Liver (tissue), 9 donors: Measurements from ENCODE around the gene UBFD1. TPM values are rescaled to one million over a fixed set of nuclear protein-coding genes. Genes with fewer than 3 reads are reported as not detected.
"Not testable (repeated sequence)": the region's sequence is repeated elsewhere in the genome, so short reads cannot be mapped to it uniquely, and the experiment has no call there.

Experiments used
- DNase-seq: peaks from one replicate; pipeline ENCODE4 v3.0.0-alpha.2; 2017; ENCODE audit warnings: low spot score
- H3K27ac ChIP-seq, 2 donors: one replicate each; pipeline ENCODE4 v1.7.0; 2013; ENCODE audit warnings: inconsistent platforms in 2 of 2, low read length in 2 of 2, control low read depth in 1 of 2, low read depth in 1 of 2, mild to moderate bottlenecking in 1 of 2
- H3K27me3 ChIP-seq, 4 donors: one replicate each; pipeline versions ENCODE4 v1.6.1 to v1.7.0; 2013; ENCODE audit warnings: low read length in 3 of 4, inconsistent platforms in 1 of 4, mild to moderate bottlenecking in 1 of 4, moderate library complexity in 1 of 4; ENCODE audit not compliant: control insufficient read depth in 4 of 4, insufficient read depth in 4 of 4
- H3K36me3 ChIP-seq, 4 donors: one replicate each; pipeline versions ENCODE4 v1.6.1 to v1.7.0; 2013; ENCODE audit warnings: low read length in 3 of 4, mild to moderate bottlenecking in 3 of 4, low read depth in 1 of 4, moderate library complexity in 1 of 4; ENCODE audit not compliant: control insufficient read depth in 4 of 4, insufficient read depth in 3 of 4
- H3K4me1 ChIP-seq, 4 donors: one replicate each; pipeline versions ENCODE4 v1.6.1 to v1.7.0; 2013; ENCODE audit warnings: low read length in 3 of 4, mild to moderate bottlenecking in 3 of 4, moderate library complexity in 1 of 4; ENCODE audit not compliant: control insufficient read depth in 4 of 4, insufficient read depth in 4 of 4
- H3K4me3 ChIP-seq, 3 donors: one replicate each; pipeline versions ENCODE4 v1.6.1 to v1.7.0; 2013; ENCODE audit warnings: low read length in 3 of 3, control low read depth in 1 of 3, low read depth in 1 of 3, mild to moderate bottlenecking in 1 of 3
- H3K9ac ChIP-seq, 2 donors: one replicate each; pipeline ENCODE4 v1.7.0; 2013; ENCODE audit warnings: low read length in 2 of 2, mild to moderate bottlenecking in 2 of 2, moderate library complexity in 2 of 2, control low read depth in 1 of 2, low read depth in 1 of 2
- H3K9me3 ChIP-seq, 4 donors: one replicate each; pipeline versions ENCODE4 v1.6.1 to v1.7.0; 2013; ENCODE audit warnings: low read length in 3 of 4; ENCODE audit not compliant: control insufficient read depth in 4 of 4
- CTCF ChIP-seq: fragments of 150-350 bp; IDR thresholded peaks from 2 replicates; pipeline ENCODE4 v1.5.1; 2017; ENCODE audit warnings: improper control_type of control experiment, low read depth, low read length; ENCODE audit not compliant: missing input control
- EGR1 ChIP-seq, 2 donors: IDR thresholded peaks; 2 replicates each; pipeline ENCODE4 v1.6.1; 2016 to 2018; ENCODE audit warnings: antibody characterized with exemption in 2 of 2, low read depth in 2 of 2
- FOXA1 ChIP-seq: IDR thresholded peaks from 2 replicates; pipeline ENCODE4 v1.6.1; 2016; ENCODE audit warnings: antibody characterized with exemption
- FOXA2 ChIP-seq: IDR thresholded peaks from 2 replicates; pipeline ENCODE4 v1.6.1; 2016; ENCODE audit warnings: antibody characterized with exemption
- GABPA ChIP-seq, 2 donors: IDR thresholded peaks in 1 of 2; conservative IDR thresholded peaks in 1 of 2; 2 replicates each; pipeline ENCODE4 v1.6.1; 2016; ENCODE audit warnings: antibody characterized with exemption in 2 of 2, mild to moderate bottlenecking in 1 of 2, moderate library complexity in 1 of 2
- HNF4A ChIP-seq, 2 donors: conservative IDR thresholded peaks; 2 replicates each; pipeline ENCODE4 v1.6.1; 2016; ENCODE audit warnings: antibody characterized with exemption in 2 of 2, mild to moderate bottlenecking in 2 of 2
- HNF4G ChIP-seq: IDR thresholded peaks from 2 replicates; pipeline ENCODE4 v1.6.1; 2016; ENCODE audit warnings: antibody characterized with exemption
- JUND ChIP-seq, 2 donors: IDR thresholded peaks; 2 replicates each; pipeline ENCODE4 v1.6.1; 2016; ENCODE audit warnings: antibody characterized with exemption in 2 of 2
- RAD21 ChIP-seq, 2 donors: IDR thresholded peaks; 2 replicates each; pipeline ENCODE4 v1.6.1; 2016; ENCODE audit warnings: antibody characterized with exemption in 2 of 2, mild to moderate bottlenecking in 2 of 2
- REST ChIP-seq: IDR thresholded peaks from 2 replicates; pipeline ENCODE4 v1.6.1; 2016; ENCODE audit warnings: antibody characterized with exemption, mild to moderate bottlenecking
- SP1 ChIP-seq: IDR thresholded peaks from 2 replicates; pipeline ENCODE4 v1.6.1; 2018; ENCODE audit warnings: antibody characterized with exemption, mild to moderate bottlenecking
- TAF1 ChIP-seq: conservative IDR thresholded peaks from 2 replicates; pipeline ENCODE4 v1.6.1; 2016; ENCODE audit warnings: antibody characterized with exemption, mild to moderate bottlenecking
- YY1 ChIP-seq: IDR thresholded peaks from 2 replicates; pipeline ENCODE4 v1.6.1; 2016; ENCODE audit warnings: antibody characterized with exemption, mild to moderate bottlenecking
- ZBTB33 ChIP-seq: IDR thresholded peaks from 2 replicates; pipeline ENCODE4 v1.6.1; 2016; ENCODE audit warnings: antibody characterized with exemption
- WGBS: extraction: QIAGEN DNeasy Blood & Tissue Kit; methylation state at CpG from one replicate; pipeline ENCODE4 v1.1.7; 2013; 5-methylcytosine and 5-hydroxymethylcytosine counted together
- polyA plus RNA-seq, 2 donors: library from polyadenylated mRNA; stranded (reverse) in 1 of 2; unstranded in 1 of 2; fragments of 200-250 nt in 1 of 2; fragments of >200 nt in 1 of 2; fragmentation: Nextera tagmentation in 1 of 2; extraction: Ambion mirVana in 1 of 2; gene quantifications; one replicate each; pipeline versions ENCODE4 v1.2.1 to v1.2.3, GENCODE V29; 2013 to 2015
- total RNA-seq, 2 donors: library from RNA; depleted of rRNA; stranded (reverse); fragments of >200 nt; gene quantifications; one replicate each; pipeline ENCODE4 v1.2.3, GENCODE V29; 2014
- donor health status: healthy.
- donor health status: healthy.
- donor health status: healthy.
- donor health status: healthy.
- donor health status: healthy.

The UBFD1 gene
- total and polyA plus RNA-seq, 4 donors: 9.2 to 42.4 (median 25.6) TPM

- no peak for TF ChIP-seq REST
Observed at GRCh38 chr16:23581764-23582163, 24.2 kb downstream of the UBFD1 start (continued).

GRCh38 chr16:23583271-23583670 is 25.7 kb downstream of the UBFD1 start:
- 97% methylated on average over 30 of the region's 30 CpGs for WGBS
- H3K9me3 ChIP-seq, H3K27ac ChIP-seq, H3K4me1 ChIP-seq, H3K27me3 ChIP-seq, DNase-seq, H3K9ac ChIP-seq, H3K4me3 ChIP-seq: not testable (repeated sequence)
- peaks cover 20 to 55% (median 38%) of the 10 kb centered on the region in 4 donors for H3K36me3 ChIP-seq

GRCh38 chr16:23584186-23585076 is 26.9 kb downstream of the UBFD1 start:
- no peaks in the 10 kb centered on the region for H3K4me1 ChIP-seq
- no peak for DNase-seq
- WGBS: 94% methylated on average over 13 of the region's 14 CpGs

More at GRCh38 chr16:23584186-23585076, 26.9 kb downstream of the UBFD1 start:
- TF ChIP-seq TAF1 (no peak), CTCF (no peak), YY1 (no peak), ZBTB33 (no peak), FOXA1 (no peak), HNF4G (no peak), FOXA2 (no peak), RAD21 (IDR thresholded peaks at IDR 0.05) (no peak), SP1 (no peak), HNF4A (conservative IDR thresholded peaks at IDR 0.05) (no peak), JUND (IDR thresholded peaks at IDR 0.05) (no peak), GABPA (IDR thresholded peaks at IDR 0.05 in 1 of 2, conservative IDR thresholded peaks at IDR 0.05 in 1 of 2) (no peak), EGR1 (IDR thresholded peaks at IDR 0.05; ENCODE audit: low read depth in 2 of 2) (no peak)
- Histone ChIP-seq H3K36me3 (peaks cover 18 to 57% (median 43%) of the 10 kb centered on the region in 4 donors), H3K9me3 (no peaks in the 10 kb centered on the region), H3K4me3 (no peak overlapping the region), H3K9ac (no peak overlapping the region), H3K27me3 (no peaks in the 10 kb centered on the region), H3K27ac (no peak overlapping the region)
